Activated CD4-positive, alpha-beta T cell treated with anti-CD3 and anti-CD28 coated beads, Interleukin-2, amount 50 U/mL, for 16 hours (primary cell): ENCODE results near the gene ZNF507.
A peak's percentile ranks its signal among the peaks of the same experiment; 100 is the strongest.

Source experiments
- DNase-seq: peaks from one replicate; pipeline ENCODE4 v3.0.0-alpha.2; 2020

ZNF507 gene

GRCh38 chr19:32339988-32340874 lies 5.2 kb upstream of the ZNF507 start:
- DNase-seq: peak; percentile 42

GRCh38 chr19:32342695-32343094 lies 2.7 kb upstream of the ZNF507 start:
- no peak for DNase-seq

- DNase-seq: no peak
These were observed 1.7 kb upstream of the ZNF507 start for GRCh38 chr19:32343550-32344262.

GRCh38 chr19:32346901-32347300 lies 1.5 kb downstream of the ZNF507 start:
- no peak for DNase-seq

- no peak for DNase-seq
These were observed 2.2 kb downstream of the ZNF507 start for GRCh38 chr19:32347573-32347972.

GRCh38 chr19:32349051-32349450 lies 3.6 kb downstream of the ZNF507 start:
- no peak for DNase-seq

GRCh38 chr19:32349724-32350470 lies 4.5 kb downstream of the ZNF507 start:
- no peak for DNase-seq

GRCh38 chr19:32350471-32350865 lies 5.1 kb downstream of the ZNF507 start:
- no peak for DNase-seq

GRCh38 chr19:32350987-32351348 lies 5.6 kb downstream of the ZNF507 start:
- no peak for DNase-seq

- no peak for DNase-seq
These were observed 6.8 kb downstream of the ZNF507 start for GRCh38 chr19:32352241-32352630.

- DNase-seq: no peak
These were observed 8.9 kb downstream of the ZNF507 start for GRCh38 chr19:32354345-32354744.

GRCh38 chr19:32355309-32355708 lies 9.9 kb downstream of the ZNF507 start:
- DNase-seq: no peak

GRCh38 chr19:32357720-32358119 lies 12.3 kb downstream of the ZNF507 start:
- no peak for DNase-seq

GRCh38 chr19:32358321-32358720 lies 12.9 kb downstream of the ZNF507 start:
- no peak for DNase-seq

GRCh38 chr19:32359581-32359980 lies 14.2 kb downstream of the ZNF507 start:
- no peak for DNase-seq

- no peak for DNase-seq
These were observed 16.3 kb downstream of the ZNF507 start for GRCh38 chr19:32361574-32362317.

- no peak for DNase-seq
These were observed 16.9 kb downstream of the ZNF507 start for GRCh38 chr19:32362318-32362691.

- DNase-seq: no peak
These were observed 17.8 kb downstream of the ZNF507 start for GRCh38 chr19:32363175-32363574.

- DNase-seq: no peak
These were observed 18.2 kb downstream of the ZNF507 start for GRCh38 chr19:32363632-32364031.

- DNase-seq: no peak
These were observed 18.6 kb downstream of the ZNF507 start for GRCh38 chr19:32364040-32364439.

- DNase-seq: no peak
These were observed 21.7 kb downstream of the ZNF507 start for GRCh38 chr19:32367063-32367462.

- no peak for DNase-seq
These were observed 22.6 kb downstream of the ZNF507 start for GRCh38 chr19:32367948-32368536.

GRCh38 chr19:32368787-32369186 lies 23.4 kb downstream of the ZNF507 start:
- no peak for DNase-seq
